Nucleus accumbens (tissue), 56 donors: ENCODE measurements around the gene ANXA6.
A peak's percentile ranks its signal among the peaks of the same experiment; 100 is the strongest.
"Not testable (repeated sequence)": the region's sequence is repeated elsewhere in the genome, so short reads cannot be mapped to it uniquely, and the experiment has no call there.

Source experiments
- DNase-seq, 56 donors: peaks; one replicate each; lab custom pipeline; 2025; lab: John Stamatoyannopoulos, UW

The ANXA6 gene

GRCh38 chr5:151157426-151158286 is at the start of gene ANXA6:
ANXA6 (minus strand) TSS chr5:151157779; CDS start chr5:151147901, 9,878 bp downstream.
- peak in 55 of 56 donors; percentile 8 to 89 (median 69) for DNase-seq

GRCh38 chr5:151205411-151205810 is 47.8 kb upstream of the ANXA6 start:
- DNase-seq, result no peak

GRCh38 chr5:151204051-151204450 is 46.5 kb upstream of the ANXA6 start:
- no peak for DNase-seq

- no peak for DNase-seq
These were observed 45.0 kb upstream of the ANXA6 start for GRCh38 chr5:151202381-151203139.

GRCh38 chr5:151200913-151201595 is 43.5 kb upstream of the ANXA6 start:
- no peak for DNase-seq

GRCh38 chr5:151199581-151200185 is 42.1 kb upstream of the ANXA6 start:
- DNase-seq, result no peak

- DNase-seq, result no peak
These were observed 41.3 kb upstream of the ANXA6 start for GRCh38 chr5:151198861-151199260.

GRCh38 chr5:151197291-151197600 is 39.7 kb upstream of the ANXA6 start:
- DNase-seq, result not testable (repeated sequence)

GRCh38 chr5:151196556-151197290 is 39.1 kb upstream of the ANXA6 start:
- no peak for DNase-seq

GRCh38 chr5:151195622-151196021 is 38.0 kb upstream of the ANXA6 start:
- DNase-seq, result no peak

GRCh38 chr5:151192626-151193025 is 35.0 kb upstream of the ANXA6 start:
- DNase-seq, result no peak

GRCh38 chr5:151191661-151192060 is 34.1 kb upstream of the ANXA6 start:
- DNase-seq, result no peak

GRCh38 chr5:151189151-151189550 is 31.6 kb upstream of the ANXA6 start:
- no peak for DNase-seq

GRCh38 chr5:151186538-151186937 is 29.0 kb upstream of the ANXA6 start:
- DNase-seq, result no peak

- no peak for DNase-seq
These were observed 28.5 kb upstream of the ANXA6 start for GRCh38 chr5:151186052-151186451.

- DNase-seq, result no peak
These were observed 26.9 kb upstream of the ANXA6 start for GRCh38 chr5:151184316-151185042.

- no peak for DNase-seq
These were observed 26.1 kb upstream of the ANXA6 start for GRCh38 chr5:151183456-151184245.

- DNase-seq, result no peak
These were observed 25.4 kb upstream of the ANXA6 start for GRCh38 chr5:151182976-151183375.

- no peak for DNase-seq
These were observed 24.9 kb upstream of the ANXA6 start for GRCh38 chr5:151182524-151182900.
